Ovary (tissue), 3 donors: ENCODE results near the gene PVR.

Experiments
- CTCF ChIP-seq, 3 donors: fragments of 450-650 bp in 2 of 3; fragments of 200-600 bp in 1 of 3; IDR thresholded peaks; one replicate each; pipeline versions ENCODE4 v1.5.1 to v1.8.0; 2016 to 2022; ENCODE audit warnings: antibody characterized with exemption in 3 of 3, mild to moderate bottlenecking in 1 of 3
- EP300 ChIP-seq: sonication (generic); formaldehyde crosslinking; IDR thresholded peaks from one replicate; pipeline ENCODE4 v1.6.1; 2017; ENCODE audit warnings: antibody characterized with exemption
- POLR2A ChIP-seq: fragments of 450-650 bp; IDR thresholded peaks from one replicate; pipeline ENCODE4 v1.6.1; 2017; ENCODE audit warnings: antibody characterized with exemption, mild to moderate bottlenecking, moderate library complexity
- donor health status: DM: no; HTN: no; CAD: no.

- TF ChIP-seq CTCF (IDR thresholded peaks at IDR 0.05) = no peak
- TF ChIP-seq POLR2A = no peak
- TF ChIP-seq EP300 = no peak
Measured at GRCh38 chr19:44671400-44671799, 27.7 kb downstream of the PVR start, which contains the start of gene CEACAM19.
